Tibial artery (tissue), 4 donors: Measurements from ENCODE around the gene CCDC7.

ENCODE experiments used
- DNase-seq, 2 donors: peaks; one replicate each; pipeline ENCODE4 v3.0.0-alpha.2; 2019
- H3K27ac ChIP-seq, 2 donors: fragments of 200-600 bp; sonication (generic) in 1 of 2; 1 replicate in 1 of 2; 2 replicates in 1 of 2; pipeline ENCODE4 v1.5.1; 2018 to 2019; ENCODE audit warnings: mild to moderate bottlenecking in 1 of 2
- H3K27me3 ChIP-seq, 2 donors: fragments of 200-600 bp; sonication (generic) in 1 of 2; one replicate each; pipeline versions ENCODE4 v1.5.1 to v1.6.0; 2016 to 2019
- H3K36me3 ChIP-seq, 3 donors: fragments of 200-600 bp; sonication (generic) in 2 of 3; one replicate each; pipeline ENCODE4 v1.5.1; 2016 to 2019; ENCODE audit warnings: mild to moderate bottlenecking in 2 of 3
- H3K4me1 ChIP-seq, 4 donors: fragments of 200-600 bp; sonication (generic) in 2 of 4; 1 replicate in 3 of 4; 2 replicates in 1 of 4; pipeline ENCODE4 v1.5.1; 2016 to 2019
- H3K4me3 ChIP-seq, 2 donors: fragments of 200-600 bp; sonication (generic) in 1 of 2; 1 replicate in 1 of 2; 2 replicates in 1 of 2; pipeline ENCODE4 v1.5.1; 2018 to 2019; ENCODE audit warnings: mild to moderate bottlenecking in 2 of 2
- H3K9me3 ChIP-seq, 3 donors: fragments of 200-600 bp; sonication (generic) in 1 of 3; one replicate each; pipeline ENCODE4 v1.5.1; 2016 to 2019
- CTCF ChIP-seq, 2 experiments: fragments of 200-600 bp in 1 of 2; fragments of 450-650 bp in 1 of 2; IDR thresholded peaks; one replicate each; pipeline ENCODE4 v1.5.1; 2017 to 2019; ENCODE audit warnings: antibody characterized with exemption in 2 of 2, mild to moderate bottlenecking in 1 of 2, moderate library complexity in 1 of 2
- intact Hi-C: fragments of 100-400 bp; cut with DNase I; formaldehyde crosslinking; loops from one replicate; pipeline ENCODE4 v1.15.0; 2023; ENCODE audit warnings: low total_unique reads

The CCDC7 gene

GRCh38 chr10:32680803-32681557 is 235.0 kb downstream of the CCDC7 start:
- intact Hi-C loops: no loop called here
- Histone ChIP-seq H3K4me3 (no peak overlapping the region), H3K27me3 (no peaks in the 10 kb centered on the region), H3K36me3 (peaks cover 0 to 5% (median 5%) of the 10 kb centered on the region in 3 donors), H3K4me1 (no peaks in the 10 kb centered on the region), H3K9me3 (peaks cover 0 to 18% (median 11%) of the 10 kb centered on the region in 3 donors), H3K27ac (no peak overlapping the region)
- DNase-seq: no peak
- no peak for TF ChIP-seq CTCF (IDR thresholded peaks at IDR 0.05)

- DNase-seq: no peak
- Histone ChIP-seq H3K27ac (no peak overlapping the region), H3K36me3 (no peaks in the 10 kb centered on the region), H3K4me1 (no peaks in the 10 kb centered on the region), H3K9me3 (peaks cover 0 to 6% (median 6%) of the 10 kb centered on the region in 3 donors), H3K27me3 (no peaks in the 10 kb centered on the region), H3K4me3 (no peak overlapping the region)
- intact Hi-C loops: no loop called here
- no peak for TF ChIP-seq CTCF (IDR thresholded peaks at IDR 0.05)
These were observed 238.4 kb downstream of the CCDC7 start for GRCh38 chr10:32684291-32684690.

GRCh38 chr10:32687116-32687515 is 241.2 kb downstream of the CCDC7 start:
- intact Hi-C loops: no loop called here

GRCh38 chr10:32687546-32687945 is 241.6 kb downstream of the CCDC7 start:
- Histone ChIP-seq H3K27ac (no peak overlapping the region), H3K36me3 (no peaks in the 10 kb centered on the region), H3K27me3 (no peaks in the 10 kb centered on the region), H3K9me3 (peaks cover 0 to 1% (median 0%) of the 10 kb centered on the region in 3 donors), H3K4me3 (no peak overlapping the region), H3K4me1 (no peaks in the 10 kb centered on the region)
- intact Hi-C loops: no loop called here
- TF ChIP-seq CTCF (IDR thresholded peaks at IDR 0.05): no peak
- DNase-seq: no peak

More at GRCh38 chr10:32687116-32687515, 241.2 kb downstream of the CCDC7 start:
- H3K27me3 ChIP-seq: no peaks in the 10 kb centered on the region
- TF ChIP-seq CTCF (IDR thresholded peaks at IDR 0.05): no peak
- H3K4me3 ChIP-seq: no peak overlapping the region
- H3K27ac ChIP-seq: no peak overlapping the region
- DNase-seq: no peak
- no peaks in the 10 kb centered on the region for H3K36me3 ChIP-seq
- no peaks in the 10 kb centered on the region for H3K4me1 ChIP-seq
- peaks cover 0 to 6% (median 1%) of the 10 kb centered on the region in 3 donors for H3K9me3 ChIP-seq

GRCh38 chr10:32692174-32692573 is 246.2 kb downstream of the CCDC7 start:
- TF ChIP-seq CTCF (IDR thresholded peaks at IDR 0.05): no peak
- Histone ChIP-seq H3K27ac (no peak overlapping the region), H3K4me3 (no peak overlapping the region), H3K27me3 (no peaks in the 10 kb centered on the region), H3K4me1 (no peaks in the 10 kb centered on the region), H3K36me3 (peaks cover 5 to 9% (median 7%) of the 10 kb centered on the region in 3 donors), H3K9me3 (peaks cover 0 to 5% (median 0%) of the 10 kb centered on the region in 3 donors)
- DNase-seq: no peak
- intact Hi-C loops: no loop called here
